Pancreas (tissue), 10 donors: Measurements from ENCODE around the gene TMEM269. TPM values are rescaled to one million over a fixed set of nuclear protein-coding genes. Genes with fewer than 3 reads are reported as not detected.

Source experiments
- ATAC-seq, 4 donors: fragments of 200-7000 bp; cut with Tn5 transposase; one replicate each; pipeline versions ENCODE4 v1.8.0 to v1.9.1; 2020; ENCODE audit warnings: mild to moderate bottlenecking in 4 of 4, moderate library complexity in 4 of 4
- DNase-seq, 6 donors: peaks; one replicate each; pipeline ENCODE4 v3.0.0-alpha.2; 2020
- FAIRE-seq: peaks from 2 replicates; lab custom pipeline; 2012; peaks lifted over from hg19 to GRCh38; lab: Jason Lieb, UNC
- H3K27ac ChIP-seq, 4 donors: fragments of 200-600 bp; sonication (generic); 1 replicate in 3 of 4; 2 replicates in 1 of 4; pipeline versions ENCODE4 v1.5.0 to v1.8.0; 2020
- H3K27me3 ChIP-seq, 4 donors: fragments of 200-600 bp; one replicate each; pipeline ENCODE4 v1.8.0; 2021
- H3K36me3 ChIP-seq, 3 donors: fragments of 200-600 bp; sonication (generic) in 1 of 3; one replicate each; pipeline versions ENCODE4 v1.5.0 to v1.8.0; 2020 to 2021
- H3K4me1 ChIP-seq, 3 donors: fragments of 200-600 bp; one replicate each; pipeline ENCODE4 v1.8.0; 2021
- H3K4me3 ChIP-seq, 4 donors: fragments of 200-600 bp; sonication (generic) in 2 of 4; one replicate each; pipeline versions ENCODE4 v1.5.0 to v1.8.0; 2020 to 2021
- H3K9me3 ChIP-seq, 4 donors: fragments of 200-600 bp; one replicate each; pipeline ENCODE4 v1.8.0; 2021
- WGBS, 2 donors: extraction: QIAGEN DNeasy Blood & Tissue Kit; methylation state at CpG; one replicate each; pipeline ENCODE4 v1.1.7; 2013; 5-methylcytosine and 5-hydroxymethylcytosine counted together
- intact Hi-C, 3 donors: fragments of 100-400 bp; cut with DNase I; formaldehyde crosslinking; loops; one replicate each; pipeline versions ENCODE4 v1.11.1 to v1.14.2; 2022
- polyA plus RNA-seq, 2 donors: library from polyadenylated mRNA; stranded (reverse); fragments of 200-250 nt; gene quantifications; one replicate each; pipeline ENCODE4 v1.2.3, GENCODE V29; 2013
- total RNA-seq, 6 donors: library from RNA; stranded (reverse); fragmentation: NEBNext Ultra II Directional in 4 of 6; extraction: Animal tissue kit (Norgen Biotek cat#: 25700) in 4 of 6; gene quantifications; one replicate each; pipeline versions ENCODE4 v1.2.1 to v1.2.4, GENCODE V29; 2021 to 2023
- TF ChIP-seq, protein P1 (sequence below), 4 donors: fragments of 200-600 bp; sonication (generic) in 3 of 4; IDR thresholded peaks; one replicate each; pipeline versions ENCODE4 v1.5.0 to v1.8.0; 2021; ENCODE audit warnings: antibody characterized with exemption in 4 of 4
- donor health status: healthy with polysubstance abuse.
- donor health status: DM: no; HTN: no; CAD: no; lungs with moderate emphysema.
- donor health status: DM: no; HTN: no; CAD: no.
- donor health status: control.
- donor health status: control.
- donor health status: Bipolar disorder and iron deficiency.
- donor health status: DM: yes; HTN: yes; CAD: no.
- donor health status: DM: no; HTN: no; CAD: no.
- donor health status: DM: no; HTN: no; CAD: no.
- donor health status: DM: yes; HTN: yes; CAD: no.

TMEM269 gene
- total and polyA plus RNA-seq, 8 donors, result 0.04 to 0.35 (median 0.21) TPM; not detected in 4

DNA sequence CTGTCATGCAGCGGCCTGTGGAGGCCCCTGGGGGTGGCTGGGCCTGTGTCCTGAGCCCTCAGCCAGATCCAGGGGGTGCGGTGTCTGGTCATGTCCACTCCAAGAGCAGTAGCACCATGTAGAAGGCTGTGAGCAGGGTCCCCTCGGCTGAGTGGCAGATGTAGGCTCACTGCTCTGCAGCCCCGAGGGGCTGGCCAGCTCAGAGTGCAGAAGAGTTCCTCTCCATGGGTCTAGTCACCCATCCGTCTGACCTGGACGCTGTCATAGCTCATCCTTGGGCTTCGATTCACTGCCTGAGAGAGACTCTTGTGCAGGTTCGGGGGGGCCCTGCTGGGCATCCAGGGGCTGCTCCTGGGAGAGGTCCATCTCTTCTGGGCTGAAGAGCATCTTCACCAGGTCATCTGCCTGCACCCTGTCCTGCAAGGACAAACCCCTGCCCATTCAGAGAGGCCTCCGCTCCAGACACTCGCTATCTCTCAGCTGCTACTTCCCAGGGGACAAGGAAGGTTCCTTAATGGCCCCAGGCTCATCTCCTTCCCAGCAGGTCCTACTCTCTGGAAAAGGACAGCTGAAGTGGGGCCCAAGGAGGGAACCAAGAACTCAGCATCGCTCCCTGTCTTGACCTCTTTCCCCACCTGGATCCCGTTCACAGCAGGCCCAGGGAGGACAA, 38.2 kb upstream of the TMEM269 start:
- H3K4me1 ChIP-seq, result no peaks in the 10 kb centered on the region
- TF ChIP-seq, protein P1, sequence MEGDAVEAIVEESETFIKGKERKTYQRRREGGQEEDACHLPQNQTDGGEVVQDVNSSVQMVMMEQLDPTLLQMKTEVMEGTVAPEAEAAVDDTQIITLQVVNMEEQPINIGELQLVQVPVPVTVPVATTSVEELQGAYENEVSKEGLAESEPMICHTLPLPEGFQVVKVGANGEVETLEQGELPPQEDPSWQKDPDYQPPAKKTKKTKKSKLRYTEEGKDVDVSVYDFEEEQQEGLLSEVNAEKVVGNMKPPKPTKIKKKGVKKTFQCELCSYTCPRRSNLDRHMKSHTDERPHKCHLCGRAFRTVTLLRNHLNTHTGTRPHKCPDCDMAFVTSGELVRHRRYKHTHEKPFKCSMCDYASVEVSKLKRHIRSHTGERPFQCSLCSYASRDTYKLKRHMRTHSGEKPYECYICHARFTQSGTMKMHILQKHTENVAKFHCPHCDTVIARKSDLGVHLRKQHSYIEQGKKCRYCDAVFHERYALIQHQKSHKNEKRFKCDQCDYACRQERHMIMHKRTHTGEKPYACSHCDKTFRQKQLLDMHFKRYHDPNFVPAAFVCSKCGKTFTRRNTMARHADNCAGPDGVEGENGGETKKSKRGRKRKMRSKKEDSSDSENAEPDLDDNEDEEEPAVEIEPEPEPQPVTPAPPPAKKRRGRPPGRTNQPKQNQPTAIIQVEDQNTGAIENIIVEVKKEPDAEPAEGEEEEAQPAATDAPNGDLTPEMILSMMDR (IDR thresholded peaks at IDR 0.05), result no peak
- peaks cover 0 to 14% (median 5%) of the 10 kb centered on the region in 3 donors for H3K36me3 ChIP-seq
- ATAC-seq, result peak in 1 of 4 donors; percentile 19
- no peak overlapping the region for H3K4me3 ChIP-seq
- no peak for FAIRE-seq
- 90 to 95% methylated on average over 12 of the region's 12 CpGs for WGBS, 2 donors
- peak in 1 of 6 donors; percentile 38 for DNase-seq
- no peaks in the 10 kb centered on the region for H3K27me3 ChIP-seq
- no peaks in the 10 kb centered on the region for H3K9me3 ChIP-seq
- H3K27ac ChIP-seq, result no peak overlapping the region
- intact Hi-C loops, result loop anchor here in 1 of 3 donors (10.0 kb wide), 2 partner anchors 162 to 392 kb away; no protein-coding TSS in a partner anchor

DNA sequence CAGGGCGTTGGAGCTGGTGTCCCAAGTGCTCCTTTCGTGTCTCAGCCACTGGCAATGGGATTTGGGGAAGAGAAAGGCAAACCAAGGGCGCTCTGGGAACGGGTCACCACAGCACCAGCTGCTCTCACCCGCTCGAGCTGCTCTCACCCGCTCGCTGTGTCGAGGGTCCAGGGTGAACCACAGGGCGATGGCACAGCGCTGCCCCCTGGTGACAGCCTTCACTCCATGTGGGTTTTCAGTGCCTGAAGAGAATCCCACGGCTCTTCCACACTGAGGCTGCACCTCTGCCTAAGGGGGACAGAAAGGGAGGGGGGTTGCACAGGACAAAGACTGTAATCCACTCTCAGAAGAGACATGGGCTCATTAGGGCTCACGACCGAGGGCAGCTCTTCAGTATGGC, 37.7 kb upstream of the TMEM269 start:
- no peak for FAIRE-seq

DNA sequence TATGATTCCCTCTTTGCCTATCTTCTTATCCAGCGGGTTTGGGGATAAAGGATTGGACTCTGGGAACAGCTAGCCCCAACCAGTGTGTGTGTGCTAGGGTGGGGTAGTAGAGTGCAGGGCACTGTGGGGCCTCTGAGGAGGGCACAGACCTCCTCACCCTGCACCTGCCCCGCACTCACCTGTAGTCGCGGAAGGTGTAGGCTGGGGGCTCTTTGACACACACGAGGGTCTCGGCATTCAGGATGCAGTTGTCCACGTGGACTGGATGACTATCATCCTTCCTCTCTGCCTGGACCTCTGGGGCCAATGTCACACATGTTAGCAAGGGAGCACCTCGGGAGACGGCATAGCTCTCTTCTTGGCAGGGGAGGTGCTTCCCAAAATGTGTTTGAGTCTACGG, 36.8 kb upstream of the TMEM269 start:
- Histone ChIP-seq H3K27me3 (no peaks in the 10 kb centered on the region), H3K4me3 (no peak overlapping the region), H3K4me1 (no peaks in the 10 kb centered on the region), H3K9me3 (no peaks in the 10 kb centered on the region), H3K36me3 (peaks cover 0 to 14% (median 9%) of the 10 kb centered on the region in 3 donors), H3K27ac (no peak overlapping the region)
- WGBS, 2 donors, result 85 to 87% methylated on average over 10 of the region's 10 CpGs
- no peak for FAIRE-seq
- ATAC-seq, result no peak
- DNase-seq, result no peak
- TF ChIP-seq, protein P1 (IDR thresholded peaks at IDR 0.05), result no peak
- intact Hi-C loops, result loop anchor here in 1 of 3 donors (10.0 kb wide), 2 partner anchors 163 to 393 kb away; no protein-coding TSS in a partner anchor

More for the DNA sequence above, 37.7 kb upstream of the TMEM269 start:
- Histone ChIP-seq H3K36me3 (peaks cover 0 to 14% (median 5%) of the 10 kb centered on the region in 3 donors), H3K27me3 (no peaks in the 10 kb centered on the region), H3K4me3 (no peak overlapping the region), H3K27ac (no peak overlapping the region), H3K9me3 (no peaks in the 10 kb centered on the region), H3K4me1 (no peaks in the 10 kb centered on the region)
- DNase-seq, result peak in 2 of 6 donors; percentile 40 to 45
- intact Hi-C loops, result loop anchor here in 1 of 3 donors (10.0 kb wide), 2 partner anchors 162 to 392 kb away; no protein-coding TSS in a partner anchor
- peak; percentile 38 to 84 (median 80) for ATAC-seq
- TF ChIP-seq, protein P1 (IDR thresholded peaks at IDR 0.05), result peak in 2 of 4 donors; percentile 33 to 35
- WGBS, 2 donors, result 47 to 53% methylated on average over 14 of the region's 14 CpGs

DNA sequence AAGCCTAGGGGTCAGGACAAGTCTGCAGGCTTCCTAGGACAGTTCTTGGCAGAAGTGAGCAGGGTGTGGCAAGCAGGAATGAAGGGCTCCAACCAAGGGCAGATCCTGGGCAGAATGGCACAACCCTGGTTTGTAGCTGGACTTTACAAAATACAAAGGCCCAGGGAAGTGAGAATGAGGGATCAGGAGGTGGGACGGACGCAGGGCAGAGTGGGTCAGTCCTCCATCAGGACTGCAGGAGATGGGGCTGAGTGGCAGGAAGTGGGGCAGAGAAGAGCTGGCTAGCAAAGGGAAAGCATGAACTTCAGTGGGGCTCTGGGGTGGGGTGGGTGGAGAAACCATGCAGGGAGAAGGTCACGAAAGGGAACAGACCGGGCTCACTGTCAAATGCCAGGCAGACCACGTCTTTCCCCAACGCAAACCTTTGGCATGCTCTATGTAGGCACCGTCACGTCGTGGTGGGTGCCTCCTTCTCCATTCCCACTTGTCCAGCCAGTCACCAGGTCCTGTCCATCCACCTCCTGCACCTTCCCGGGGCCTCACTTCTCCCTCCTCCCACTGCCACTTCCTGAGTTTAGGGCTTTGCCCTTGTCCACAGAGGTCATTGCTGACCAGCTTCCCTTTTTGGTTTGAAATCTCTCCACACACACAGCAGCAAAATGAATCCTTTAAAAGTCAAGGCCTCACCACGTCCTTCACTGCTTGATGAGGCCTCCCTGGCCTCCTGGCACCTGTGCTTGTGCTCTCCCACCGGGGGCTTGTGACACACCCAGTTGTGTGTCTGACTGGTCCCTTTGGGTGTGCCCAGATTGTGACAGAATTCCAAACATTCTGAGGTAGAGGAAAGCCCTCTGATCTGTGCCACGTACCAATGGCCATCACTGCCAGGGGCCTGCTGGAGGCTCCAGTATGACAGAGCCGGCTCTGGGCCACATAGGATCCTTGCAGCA, 36.1 kb upstream of the TMEM269 start:
- ATAC-seq (peak in 1 of 4 donors; percentile 27), DNase-seq (no peak), FAIRE-seq (no peak)
- intact Hi-C loops, result loop anchor here in 1 of 3 donors (10.0 kb wide), 2 partner anchors 164 to 394 kb away; no protein-coding TSS in a partner anchor
- H3K27ac ChIP-seq, result no peak overlapping the region
- H3K36me3 ChIP-seq, result peaks cover 0 to 15% (median 10%) of the 10 kb centered on the region in 3 donors
- no peak overlapping the region for H3K4me3 ChIP-seq
- TF ChIP-seq, protein P1 (IDR thresholded peaks at IDR 0.05), result no peak
- H3K4me1 ChIP-seq, result no peaks in the 10 kb centered on the region
- no peaks in the 10 kb centered on the region for H3K27me3 ChIP-seq
- WGBS, 2 donors, result 83 to 91% methylated on average over 14 of the region's 14 CpGs
- H3K9me3 ChIP-seq, result no peaks in the 10 kb centered on the region
